OCI-LY3 (cell line): ENCODE measurements around the gene HNMT.
"Not testable (repeated sequence)": the region's sequence is repeated elsewhere in the genome, so short reads cannot be mapped to it uniquely, and the experiment has no call there.

Experiments
- H2AFZ ChIP-seq: fragments of 200-600, 300-600 bp; shearing (Covaris generic); 2 replicates; pipeline ENCODE4 v1.6.0; 2014; ENCODE audit warnings: antibody characterized with exemption, low read depth, low read length
- H3K27ac ChIP-seq: fragments of 200-600, 300-600 bp; sonication (generic); 2 replicates; pipeline ENCODE4 v1.5.1; 2014; ENCODE audit warnings: mild to moderate bottlenecking, low read length, moderate library complexity, mixed read lengths
- H3K27me3 ChIP-seq: fragments of 200-600, 300-600 bp; sonication (generic); 2 replicates; pipeline ENCODE4 v1.6.1; 2014; ENCODE audit warnings: low read depth, low read length, mixed read lengths
- H3K36me3 ChIP-seq: fragments of 200-600, 300-600 bp; sonication (generic); replicated peaks from 2 replicates; pipeline ENCODE3; 2014; ENCODE audit warnings: low read depth, low read length, mixed read lengths
- H3K4me1 ChIP-seq: fragments of 300-600, 200-600 bp; sonication (generic); 2 replicates; pipeline ENCODE4 v1.6.1; 2014; ENCODE audit warnings: low read length, mixed read lengths
- H3K4me2 ChIP-seq: fragments of 200-600, 300-600 bp; sonication (generic); 2 replicates; pipeline ENCODE4 v1.6.1; 2014; ENCODE audit warnings: low read length, mixed read lengths
- H3K4me3 ChIP-seq: fragments of 300-600, 200-600 bp; sonication (generic); 2 replicates; pipeline ENCODE4 v1.5.1; 2014; ENCODE audit warnings: antibody characterized with exemption, mild to moderate bottlenecking, low read length, moderate library complexity
- H3K79me2 ChIP-seq: fragments of 300-600, 200-600 bp; shearing (Covaris generic); 2 replicates; pipeline ENCODE4 v1.6.1; 2014; ENCODE audit warnings: mild to moderate bottlenecking, low read length, mixed read lengths
- H3K9ac ChIP-seq: fragments of 300-600, 200-600 bp; shearing (Covaris generic); 2 replicates; pipeline ENCODE4 v1.6.0; 2014; ENCODE audit warnings: mild to moderate bottlenecking, low read length, moderate library complexity
- H3K9me3 ChIP-seq: fragments of 200-600, 300-600 bp; shearing (Covaris generic); 2 replicates; pipeline ENCODE4 v1.6.1; 2014; ENCODE audit warnings: low read length, mixed read lengths; ENCODE audit not compliant: insufficient read depth
- H4K20me1 ChIP-seq: fragments of 200-600, 300-600 bp; sonication (generic); 2 replicates; pipeline ENCODE4 v1.6.1; 2016; ENCODE audit warnings: low read length, mixed read lengths; ENCODE audit not compliant: insufficient read depth
- EZH2phosphoT487 ChIP-seq: fragments of 200-600 bp; shearing (Covaris generic); IDR thresholded peaks from 2 replicates; pipeline ENCODE4 v1.6.1; 2018; ENCODE audit warnings: antibody characterized with exemption, mixed run types, low read depth
- TF ChIP-seq, protein P1 (sequence below): fragments of 200-600, 300-600 bp; sonication (generic); IDR thresholded peaks from 2 replicates; pipeline ENCODE4 v1.5.1; 2014; ENCODE audit warnings: antibody characterized with exemption, low read length, low read depth

HNMT gene

DNA sequence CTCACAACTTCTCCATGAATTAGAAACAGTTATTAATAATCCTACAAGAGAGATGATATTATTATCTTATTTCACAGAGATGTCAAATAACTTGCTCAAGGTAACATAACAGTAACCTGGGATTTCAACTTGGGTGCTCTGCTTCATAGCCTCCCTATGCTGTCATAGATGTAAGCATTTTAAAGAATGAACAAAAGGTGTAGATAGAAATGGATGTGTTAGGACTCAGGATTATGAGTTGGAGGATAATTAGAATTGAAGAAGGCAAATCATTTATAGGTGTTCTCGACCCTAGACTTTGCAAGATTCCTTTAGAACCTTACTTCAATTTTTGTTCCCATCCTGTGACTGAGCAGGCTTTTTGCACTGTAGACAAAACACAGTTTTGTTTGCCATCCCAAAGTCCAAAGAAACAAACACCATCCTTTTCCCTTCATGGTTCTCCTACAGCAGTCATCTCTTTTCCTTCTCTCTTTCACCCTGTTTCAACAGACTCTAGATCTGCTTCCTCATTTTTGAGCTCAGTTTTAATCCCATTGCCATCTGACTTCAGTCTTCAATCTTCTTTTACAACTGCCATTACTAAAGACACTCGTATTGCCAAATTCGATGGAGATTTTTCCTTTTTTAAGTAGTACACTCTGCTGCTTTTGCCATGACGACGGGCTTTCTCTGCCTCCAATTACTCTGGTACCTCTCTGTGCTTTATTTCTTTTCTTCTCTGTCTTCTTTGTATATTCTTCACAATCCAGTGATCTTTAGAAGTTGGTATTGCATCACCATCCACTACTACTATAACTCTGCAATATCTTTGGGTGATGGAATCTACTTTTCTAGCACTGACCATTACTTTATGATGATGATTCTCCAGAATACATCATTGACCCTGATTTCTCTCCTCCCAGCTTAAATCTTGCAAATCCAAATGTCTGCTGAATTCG, 4.5 kb downstream of the HNMT start:
- Histone ChIP-seq H3K27ac (no peak overlapping the region), H3K9me3 (no peaks in the 10 kb centered on the region), H4K20me1 (no peaks in the 10 kb centered on the region), H3K4me1 (peaks cover 8% of the 10 kb centered on the region), H3K27me3 (no peaks in the 10 kb centered on the region), H3K79me2 (no peaks in the 10 kb centered on the region), H3K9ac (no peak overlapping the region), H3K4me2 (no peak overlapping the region), H3K4me3 (no peak overlapping the region), H2AFZ (no peak overlapping the region), H3K36me3 (no peaks in the 10 kb centered on the region)
- TF ChIP-seq EZH2phosphoT487: no peak

- H3K79me2 ChIP-seq: no peaks in the 10 kb centered on the region
- no peak overlapping the region for H3K9ac ChIP-seq
- H2AFZ ChIP-seq: no peak overlapping the region
- H3K4me1 ChIP-seq: peaks cover 2% of the 10 kb centered on the region
- no peak overlapping the region for H3K4me2 ChIP-seq
- H3K36me3 ChIP-seq: no peaks in the 10 kb centered on the region
- H3K27me3 ChIP-seq: no peaks in the 10 kb centered on the region
- no peak overlapping the region for H3K27ac ChIP-seq
- H3K4me3 ChIP-seq: no peak overlapping the region
- no peak for TF ChIP-seq EZH2phosphoT487
- TF ChIP-seq, protein P1, sequence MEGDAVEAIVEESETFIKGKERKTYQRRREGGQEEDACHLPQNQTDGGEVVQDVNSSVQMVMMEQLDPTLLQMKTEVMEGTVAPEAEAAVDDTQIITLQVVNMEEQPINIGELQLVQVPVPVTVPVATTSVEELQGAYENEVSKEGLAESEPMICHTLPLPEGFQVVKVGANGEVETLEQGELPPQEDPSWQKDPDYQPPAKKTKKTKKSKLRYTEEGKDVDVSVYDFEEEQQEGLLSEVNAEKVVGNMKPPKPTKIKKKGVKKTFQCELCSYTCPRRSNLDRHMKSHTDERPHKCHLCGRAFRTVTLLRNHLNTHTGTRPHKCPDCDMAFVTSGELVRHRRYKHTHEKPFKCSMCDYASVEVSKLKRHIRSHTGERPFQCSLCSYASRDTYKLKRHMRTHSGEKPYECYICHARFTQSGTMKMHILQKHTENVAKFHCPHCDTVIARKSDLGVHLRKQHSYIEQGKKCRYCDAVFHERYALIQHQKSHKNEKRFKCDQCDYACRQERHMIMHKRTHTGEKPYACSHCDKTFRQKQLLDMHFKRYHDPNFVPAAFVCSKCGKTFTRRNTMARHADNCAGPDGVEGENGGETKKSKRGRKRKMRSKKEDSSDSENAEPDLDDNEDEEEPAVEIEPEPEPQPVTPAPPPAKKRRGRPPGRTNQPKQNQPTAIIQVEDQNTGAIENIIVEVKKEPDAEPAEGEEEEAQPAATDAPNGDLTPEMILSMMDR: no peak
- H3K9me3 ChIP-seq: no peaks in the 10 kb centered on the region
- no peaks in the 10 kb centered on the region for H4K20me1 ChIP-seq
Measured at GRCh38 chr2:137969418-137969765, 5.1 kb downstream of the HNMT start.

- Histone ChIP-seq H3K4me1 (no peaks in the 10 kb centered on the region), H2AFZ (no peak overlapping the region), H3K4me3 (no peak overlapping the region), H3K79me2 (no peaks in the 10 kb centered on the region), H3K27ac (no peak overlapping the region), H4K20me1 (no peaks in the 10 kb centered on the region), H3K9ac (no peak overlapping the region), H3K9me3 (no peaks in the 10 kb centered on the region), H3K36me3 (no peaks in the 10 kb centered on the region), H3K4me2 (no peak overlapping the region), H3K27me3 (no peaks in the 10 kb centered on the region)
- TF ChIP-seq, protein P1: no peak
- TF ChIP-seq EZH2phosphoT487: no peak
Measured at GRCh38 chr2:137969876-137970275, 5.6 kb downstream of the HNMT start.

DNA sequence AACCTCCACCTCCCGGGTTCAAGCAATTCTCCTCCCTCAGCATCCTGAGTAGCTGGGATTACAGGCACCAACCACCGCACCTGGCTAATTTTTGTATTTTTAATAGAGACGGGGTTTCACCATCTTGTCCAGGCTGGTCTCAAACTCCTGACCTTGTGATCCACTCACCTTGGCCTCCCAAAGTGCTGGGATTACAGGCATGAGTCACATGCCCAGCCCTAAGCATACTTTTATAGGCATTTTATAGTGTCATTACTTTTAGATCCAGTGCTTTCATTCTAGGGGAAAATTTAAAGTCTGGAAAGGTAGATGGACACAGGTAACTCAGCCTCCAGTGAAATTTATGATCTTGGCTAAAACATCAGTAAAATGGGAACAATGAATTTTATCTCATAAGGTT, 7.0 kb downstream of the HNMT start:
- H3K9ac ChIP-seq, H3K4me1 ChIP-seq, H3K27ac ChIP-seq, H3K4me2 ChIP-seq, H3K9me3 ChIP-seq, H3K36me3 ChIP-seq, H2AFZ ChIP-seq, H3K4me3 ChIP-seq, H4K20me1 ChIP-seq, H3K79me2 ChIP-seq, H3K27me3 ChIP-seq: not testable (repeated sequence)

- no peaks in the 10 kb centered on the region for H3K4me1 ChIP-seq
- H3K79me2 ChIP-seq: no peaks in the 10 kb centered on the region
- no peak overlapping the region for H2AFZ ChIP-seq
- H3K4me3 ChIP-seq: no peak overlapping the region
- H3K9ac ChIP-seq: no peak overlapping the region
- H3K27me3 ChIP-seq: no peaks in the 10 kb centered on the region
- H3K36me3 ChIP-seq: no peaks in the 10 kb centered on the region
- no peaks in the 10 kb centered on the region for H4K20me1 ChIP-seq
- H3K4me2 ChIP-seq: no peak overlapping the region
- no peak for TF ChIP-seq EZH2phosphoT487
- TF ChIP-seq, protein P1: no peak
- H3K9me3 ChIP-seq: no peaks in the 10 kb centered on the region
- H3K27ac ChIP-seq: no peak overlapping the region
Measured at GRCh38 chr2:137973280-137973679, 9.0 kb downstream of the HNMT start.
